HepG2 (cell line): ENCODE data around the gene ACSL4. TPM values are rescaled to one million over a fixed set of nuclear protein-coding genes. Genes with fewer than 3 reads are reported as not detected.

ENCODE experiments used
- ATAC-seq: fragments of 200-7000 bp; cut with Tn5 transposase; 3 replicates; pipeline ENCODE4 v1.9.1; 2020; ENCODE audit warnings: mild to moderate bottlenecking, moderate library complexity
- BruUV-seq: library from RNA; stranded (reverse); fragments of 400-500 nt; replicated peaks from 2 replicates; lab custom pipeline; 2021; lab: Mats Ljungman, UMichigan
- CTCF ChIA-PET: fragments of 300-600 bp; formaldehyde crosslinking; extraction: SDS; loops from one replicate; lab custom pipeline; 2021; ENCODE audit warnings: low total read pairs, inconsistent platforms, low intra/inter-chr PET ratio; lab: Yijun Ruan, JAX
- POLR2A ChIA-PET: fragments of 350-600 bp; sonication (Branson Sonifier 250); formaldehyde crosslinking; loops from one replicate; lab custom pipeline; 2020; ENCODE audit warnings: antibody characterized with exemption, inconsistent platforms; lab: Yijun Ruan, JAX
- DNase-seq: peaks from one replicate; pipeline ENCODE4 v3.0.0-alpha.2; 2015; ENCODE audit warnings: low spot score
- FAIRE-seq: peaks from 3 replicates; lab custom pipeline; 2011; peaks lifted over from hg19 to GRCh38; lab: Jason Lieb, UNC
- H2AFZ ChIP-seq: one replicate; pipeline ENCODE4 v1.6.1; 2011; ENCODE audit warnings: low read length, inconsistent platforms
- H3K27ac ChIP-seq: fragments of 300-600 bp; 3 replicates; pipeline ENCODE4 v1.8.0; 2011; ENCODE audit warnings: mixed run types, mild to moderate bottlenecking, mixed read lengths, low read length, inconsistent platforms; ENCODE audit not compliant: insufficient read depth; ENCODE audit errors: extremely low read length
- H3K27me3 ChIP-seq, 2 experiments: fragments of 200-600 bp in 1 of 2; 2 replicates in 1 of 2; 3 replicates in 1 of 2; pipeline versions ENCODE4 v1.6.0 to v1.8.0; 2011; ENCODE audit warnings: low read length in 2 of 2, mild to moderate bottlenecking in 2 of 2, moderate library complexity in 2 of 2, inconsistent platforms in 1 of 2; ENCODE audit not compliant: insufficient read depth in 2 of 2, control insufficient read depth in 1 of 2
- H3K36me3 ChIP-seq, 2 experiments: fragments of 200-600 bp in 1 of 2; replicated peaks in 1 of 2; 2 replicates in 1 of 2; 3 replicates in 1 of 2; pipeline versions ENCODE4 v1.5.1 to v1.8.0; 2011; ENCODE audit warnings: low read length in 2 of 2, inconsistent platforms in 1 of 2; ENCODE audit not compliant: insufficient read depth in 2 of 2, control insufficient read depth in 1 of 2
- H3K4me1 ChIP-seq: 2 replicates; pipeline ENCODE4 v1.5.1; 2012; ENCODE audit warnings: low read length, inconsistent platforms; ENCODE audit not compliant: insufficient read depth
- H3K4me2 ChIP-seq: 2 replicates; pipeline ENCODE4 v1.6.0; 2011; ENCODE audit warnings: low read depth, low read length, inconsistent platforms
- H3K4me3 ChIP-seq, 3 experiments: fragments of 200-600 bp in 1 of 3; sonication (generic), shearing (Covaris generic) in 1 of 3; replicated peaks in 1 of 3; 2 replicates each; pipeline ENCODE4 v1.5.1; 2011 to 2016; ENCODE audit warnings: low read length in 3 of 3, inconsistent platforms in 2 of 3, low read depth in 2 of 3, mild to moderate bottlenecking in 2 of 3, control low read depth in 1 of 3, mixed read lengths in 1 of 3; ENCODE audit not compliant: insufficient read depth in 1 of 3
- H3K79me2 ChIP-seq: one replicate; pipeline ENCODE4 v1.6.1; 2011; ENCODE audit warnings: low read length, inconsistent platforms; ENCODE audit not compliant: insufficient read depth
- H3K9ac ChIP-seq: 2 replicates; pipeline ENCODE4 v1.6.0; 2011; ENCODE audit warnings: mild to moderate bottlenecking, low read depth, low read length, inconsistent platforms; ENCODE audit not compliant: insufficient read depth
- H3K9me3 ChIP-seq: 2 replicates; pipeline ENCODE4 v1.5.1; 2012; ENCODE audit warnings: mild to moderate bottlenecking, low read length
- H4K20me1 ChIP-seq: 2 replicates; pipeline ENCODE4 v1.6.0; 2011; ENCODE audit warnings: inconsistent platforms, mild to moderate bottlenecking, low read length, moderate library complexity; ENCODE audit not compliant: insufficient read depth
- CREM ChIP-seq, 2 experiments: sonication (generic) in 1 of 2; formaldehyde crosslinking in 1 of 2; IDR thresholded peaks; 2 replicates each; pipeline versions ENCODE4 v1.4.0 to v1.6.1; 2016 to 2020; ENCODE audit warnings: antibody characterized with exemption in 1 of 2, mild to moderate bottlenecking in 1 of 2, missing genetic modification reagents in 1 of 2
- GZF1 ChIP-seq: sonication (generic); formaldehyde crosslinking; IDR thresholded peaks from 2 replicates; pipeline ENCODE4 v1.5.1; 2020; ENCODE audit warnings: mild to moderate bottlenecking, missing genetic modification reagents
- HDAC1 ChIP-seq: sonication (generic); formaldehyde crosslinking; IDR thresholded peaks from 2 replicates; pipeline ENCODE4 v1.5.1; 2020; ENCODE audit warnings: mild to moderate bottlenecking, missing genetic modification reagents
- HIC2 ChIP-seq: sonication (generic); formaldehyde crosslinking; IDR thresholded peaks from 2 replicates; pipeline ENCODE4 v1.9.0; 2022; ENCODE audit warnings: low read depth, missing genetic modification reagents
- HIVEP1 ChIP-seq: sonication (generic); formaldehyde crosslinking; IDR thresholded peaks from 2 replicates; pipeline ENCODE4 v1.4.0; 2020; ENCODE audit warnings: mild to moderate bottlenecking, missing genetic modification reagents
- MBD4 ChIP-seq: IDR thresholded peaks from 2 replicates; pipeline ENCODE4 v1.6.1; 2012; ENCODE audit warnings: low read length, inconsistent platforms, borderline replicate concordance
- MED8 ChIP-seq: sonication (generic); formaldehyde crosslinking; IDR thresholded peaks from 2 replicates; pipeline ENCODE4 v1.8.1; 2023; ENCODE audit warnings: mild to moderate bottlenecking, missing genetic modification reagents; ENCODE audit not compliant: insufficient replicate concordance
- MIXL1 ChIP-seq: IDR thresholded peaks from 2 replicates; pipeline ENCODE4 v1.6.1; 2016
- POLR2AphosphoS5 ChIP-seq: IDR thresholded peaks from 2 replicates; pipeline ENCODE4 v1.6.1; 2012; ENCODE audit warnings: low read depth, low read length
- RXRB ChIP-seq: IDR thresholded peaks from 2 replicates; pipeline ENCODE4 v1.6.1; 2016; ENCODE audit warnings: borderline replicate concordance, missing genetic modification reagents, missing compliant biosample characterization
- TGIF2 ChIP-seq: IDR thresholded peaks from 2 replicates; pipeline ENCODE4 v1.6.1; 2016; ENCODE audit warnings: control low read depth, missing compliant biosample characterization
- ZBTB2 ChIP-seq: sonication (generic); formaldehyde crosslinking; IDR thresholded peaks from 2 replicates; pipeline ENCODE4 v1.8.0; 2022; ENCODE audit warnings: low read depth, missing genetic modification reagents
- ZBTB38 ChIP-seq: sonication (generic); formaldehyde crosslinking; IDR thresholded peaks from 2 replicates; pipeline ENCODE4 v1.5.1; 2020; ENCODE audit warnings: mild to moderate bottlenecking, missing genetic modification reagents
- ZNF263 ChIP-seq: sonication (generic); formaldehyde crosslinking; IDR thresholded peaks from 2 replicates; pipeline ENCODE4 v1.4.0; 2020; ENCODE audit warnings: missing genetic modification reagents
- ZNF264 ChIP-seq: sonication (generic); formaldehyde crosslinking; IDR thresholded peaks from 2 replicates; pipeline ENCODE4 v1.4.0; 2020; ENCODE audit warnings: missing genetic modification reagents
- ZNF468 ChIP-seq: sonication (generic); formaldehyde crosslinking; IDR thresholded peaks from 2 replicates; pipeline ENCODE4 v1.8.0; 2022; ENCODE audit warnings: mild to moderate bottlenecking, moderate library complexity, missing genetic modification reagents
- ZNF781 ChIP-seq: sonication (generic); formaldehyde crosslinking; IDR thresholded peaks from 2 replicates; pipeline ENCODE4 v1.5.1; 2020; ENCODE audit warnings: borderline replicate concordance, mild to moderate bottlenecking, missing genetic modification reagents; ENCODE audit errors: not compliant biosample characterization
- ZSCAN22 ChIP-seq: sonication (generic); formaldehyde crosslinking; IDR thresholded peaks from 2 replicates; pipeline ENCODE4 v1.4.0; 2020; ENCODE audit warnings: mild to moderate bottlenecking, missing genetic modification reagents
- WGBS: methylation state at CpG from one replicate; pipeline ENCODE4 v1.1.6; 2017; ENCODE audit warnings: low lambda C conversion rate; 5-methylcytosine and 5-hydroxymethylcytosine counted together
- in situ Hi-C: cut with HindIII; loops from 2 replicates; pipeline ENCODE4 v1.10.0; 2017; ENCODE audit warnings: low pct_unique_long_range_greater_than_20kb; ENCODE audit not compliant: extremely low pct_ligation_motif_present
- intact Hi-C: fragments of 100-400 bp; cut with micrococcal nuclease; formaldehyde crosslinking; loops from one replicate; pipeline ENCODE4 v1.10.0; 2022; ENCODE audit not compliant: unreplicated experiment
- polyA plus RNA-seq, 8 experiments: library from polyadenylated mRNA; depleted of rRNA in 3 of 8; stranded (reverse) in 7 of 8; unstranded in 1 of 8; fragments of >200 nt; fragmentation: Illumina TruSeq in 4 of 8; extraction: Trizol in 4 of 8; gene quantifications; 2 replicates each; pipeline versions ENCODE4 v1.2.1 to v1.2.3, GENCODE V29; 2011 to 2016; ENCODE audit warnings: low read depth in 4 of 8, missing spikeins in 1 of 8, mixed read lengths in 1 of 8; ENCODE audit not compliant: insufficient read depth in 1 of 8
- total RNA-seq, 5 experiments: library from RNA; depleted of rRNA; stranded (reverse); fragments of >200 nt; fragmentation: Illumina TruSeq; extraction: Trizol; gene quantifications; 2 replicates each; pipeline ENCODE4 v1.2.3, GENCODE V29; 2016; ENCODE audit warnings: low read depth in 1 of 5
- TF ChIP-seq, protein P1 (sequence below): sonication (generic); formaldehyde crosslinking; IDR thresholded peaks from 2 replicates; pipeline ENCODE4 v1.5.0; 2020; ENCODE audit warnings: mild to moderate bottlenecking, missing genetic modification reagents
- TF ChIP-seq, protein P2 (sequence below): sonication (generic); formaldehyde crosslinking; conservative IDR thresholded peaks from 2 replicates; pipeline ENCODE4 v1.4.0; 2020; ENCODE audit warnings: missing genetic modification reagents

ACSL4 gene
- total and polyA plus RNA-seq, 2 of the 13 experiments (the other 11 are each of a cell fraction or from before 2014, with no cell fraction given): 207 to 316 TPM

- DNase-seq: peak; percentile 79
- no peak overlapping the region for H3K4me3 ChIP-seq
- no peaks in the 10 kb centered on the region for H4K20me1 ChIP-seq
- H3K9me3 ChIP-seq: peaks cover 7% of the 10 kb centered on the region; the same call in 1 of the 2 replicates
- ChIA-PET POLR2A (interaction anchor here (0.9 to 1.3 kb wide), 2 partner anchors 35 to 56 kb away, joined by 3 to 5 read pairs; no protein-coding TSS in a partner anchor), CTCF (no interaction called here)
- H3K4me1 ChIP-seq: peaks cover 41% of the 10 kb centered on the region
- BruUV-seq: no TSS peak
- H2AFZ ChIP-seq: no peak overlapping the region
- intact Hi-C loops (no loop called here), in situ Hi-C loops (no loop called here)
- FAIRE-seq: peak; percentile 69
- 38% methylated on average over 3 of the region's 5 CpGs for WGBS
- no peaks in the 10 kb centered on the region for H3K27me3 ChIP-seq
- ATAC-seq: peak; percentile 79
- no peak overlapping the region for H3K27ac ChIP-seq
- no peak overlapping the region for H3K9ac ChIP-seq
- peak overlapping the region; percentile 15; the same call in 1 of the 2 replicates for H3K4me2 ChIP-seq
- no peaks in the 10 kb centered on the region for H3K79me2 ChIP-seq
- no peaks in the 10 kb centered on the region for H3K36me3 ChIP-seq
- TF ChIP-seq HIVEP1 (CRISPR knock-in tag): no peak
- no peak for TF ChIP-seq POLR2AphosphoS5
- TF ChIP-seq ZBTB2 (CRISPR knock-in tag): no peak
- TF ChIP-seq CREM (IDR thresholded peaks at IDR 0.05): no peak
- no peak for TF ChIP-seq CREM (CRISPR knock-in tag; IDR thresholded peaks at IDR 0.05)
- no peak for TF ChIP-seq HIC2 (CRISPR knock-in tag)
- TF ChIP-seq ZSCAN22: no peak
- no peak for TF ChIP-seq RXRB (CRISPR knock-in tag)
- no peak for TF ChIP-seq ZNF263 (CRISPR knock-in tag)
- TF ChIP-seq HDAC1: no peak
- no peak for TF ChIP-seq MED8
- no peak for TF ChIP-seq MIXL1
- TF ChIP-seq, protein P1, sequence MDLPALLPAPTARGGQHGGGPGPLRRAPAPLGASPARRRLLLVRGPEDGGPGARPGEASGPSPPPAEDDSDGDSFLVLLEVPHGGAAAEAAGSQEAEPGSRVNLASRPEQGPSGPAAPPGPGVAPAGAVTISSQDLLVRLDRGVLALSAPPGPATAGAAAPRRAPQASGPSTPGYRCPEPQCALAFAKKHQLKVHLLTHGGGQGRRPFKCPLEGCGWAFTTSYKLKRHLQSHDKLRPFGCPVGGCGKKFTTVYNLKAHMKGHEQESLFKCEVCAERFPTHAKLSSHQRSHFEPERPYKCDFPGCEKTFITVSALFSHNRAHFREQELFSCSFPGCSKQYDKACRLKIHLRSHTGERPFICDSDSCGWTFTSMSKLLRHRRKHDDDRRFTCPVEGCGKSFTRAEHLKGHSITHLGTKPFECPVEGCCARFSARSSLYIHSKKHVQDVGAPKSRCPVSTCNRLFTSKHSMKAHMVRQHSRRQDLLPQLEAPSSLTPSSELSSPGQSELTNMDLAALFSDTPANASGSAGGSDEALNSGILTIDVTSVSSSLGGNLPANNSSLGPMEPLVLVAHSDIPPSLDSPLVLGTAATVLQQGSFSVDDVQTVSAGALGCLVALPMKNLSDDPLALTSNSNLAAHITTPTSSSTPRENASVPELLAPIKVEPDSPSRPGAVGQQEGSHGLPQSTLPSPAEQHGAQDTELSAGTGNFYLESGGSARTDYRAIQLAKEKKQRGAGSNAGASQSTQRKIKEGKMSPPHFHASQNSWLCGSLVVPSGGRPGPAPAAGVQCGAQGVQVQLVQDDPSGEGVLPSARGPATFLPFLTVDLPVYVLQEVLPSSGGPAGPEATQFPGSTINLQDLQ (CRISPR knock-in tag): no peak
- no peak for TF ChIP-seq TGIF2
- TF ChIP-seq MBD4: no peak
- TF ChIP-seq ZNF264 (CRISPR knock-in tag): no peak
- no peak for TF ChIP-seq ZBTB38 (CRISPR knock-in tag)
- no peak for TF ChIP-seq GZF1 (CRISPR knock-in tag)
- TF ChIP-seq ZNF781 (CRISPR knock-in tag): no peak
- TF ChIP-seq ZNF468 (CRISPR knock-in tag): no peak
- TF ChIP-seq, protein P2, sequence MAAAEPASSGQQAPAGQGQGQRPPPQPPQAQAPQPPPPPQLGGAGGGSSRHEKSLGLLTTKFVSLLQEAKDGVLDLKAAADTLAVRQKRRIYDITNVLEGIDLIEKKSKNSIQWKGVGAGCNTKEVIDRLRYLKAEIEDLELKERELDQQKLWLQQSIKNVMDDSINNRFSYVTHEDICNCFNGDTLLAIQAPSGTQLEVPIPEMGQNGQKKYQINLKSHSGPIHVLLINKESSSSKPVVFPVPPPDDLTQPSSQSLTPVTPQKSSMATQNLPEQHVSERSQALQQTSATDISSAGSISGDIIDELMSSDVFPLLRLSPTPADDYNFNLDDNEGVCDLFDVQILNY (CRISPR knock-in tag): no peak
Measured at GRCh38 chrX:109774706-109775105, 41.6 kb upstream of the ACSL4 start.
